HEK293T (cell line): Measurements from ENCODE around the gene TNFRSF11A.

Source experiments
- BHLHE40 ChIP-seq: fragments of 450-650 bp; IDR thresholded peaks from 2 replicates; pipeline ENCODE4 v1.6.1; 2016; ENCODE audit warnings: mild to moderate bottlenecking, moderate library complexity, borderline replicate concordance
- FOXA1 ChIP-seq: fragments of 450-650 bp; IDR thresholded peaks from 2 replicates; pipeline ENCODE4 v1.6.1; 2016; ENCODE audit warnings: mild to moderate bottlenecking
- L3MBTL2 ChIP-seq: fragments of 450-650 bp; conservative IDR thresholded peaks from 2 replicates; pipeline ENCODE4 v1.6.1; 2016; ENCODE audit warnings: mild to moderate bottlenecking
- SUZ12 ChIP-seq: fragments of 450-650 bp; IDR thresholded peaks from 2 replicates; pipeline ENCODE4 v1.6.1; 2016; ENCODE audit warnings: mild to moderate bottlenecking

DNA sequence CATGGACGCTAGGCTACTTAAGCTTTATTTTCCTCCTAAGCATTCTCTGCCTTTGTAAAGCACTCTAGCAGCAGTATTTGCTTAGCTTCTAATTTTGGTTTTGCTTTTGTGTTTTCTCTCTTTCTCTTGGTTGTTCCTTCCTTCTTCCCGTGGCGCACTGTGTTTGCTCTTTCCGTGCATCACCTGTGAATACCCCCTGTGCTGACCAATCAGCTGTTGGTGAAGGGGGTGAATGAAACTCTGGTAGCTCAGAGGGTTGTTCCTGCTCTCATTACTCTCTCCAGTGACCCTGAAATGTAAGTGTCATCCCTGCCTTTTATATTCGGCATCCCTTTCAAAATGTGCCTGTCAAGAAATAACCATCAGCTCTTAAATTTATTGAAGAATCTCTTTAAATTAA, 45.5 kb upstream of the TNFRSF11A start:
- no peak for TF ChIP-seq SUZ12
- TF ChIP-seq L3MBTL2: no peak
- no peak for TF ChIP-seq BHLHE40
- no peak for TF ChIP-seq FOXA1
